HG03103 (cell line): ENCODE results near the gene ZNF224.

ENCODE experiments used
- ATAC-seq: cut with Tn5 transposase; IDR thresholded peaks from one replicate; pipeline ENCODE4 v1.9.1; 2021; ENCODE audit warnings: low read depth; ENCODE audit not compliant: unreplicated experiment

Gene ZNF224

GRCh38 chr19:44093931-44094765, at the start of gene ZNF224:
Gene ZNF224, plus strand, starts transcription at chr19:44094361. Its CDS starts 3,513 bp downstream, at chr19:44097874.
- peak; percentile 81 for ATAC-seq

GRCh38 chr19:44050740-44051649, 43.2 kb upstream of the ZNF224 start:
- no peak for ATAC-seq

GRCh38 chr19:44051650-44052402, 42.3 kb upstream of the ZNF224 start, which contains the start of gene ZNF223:
Gene ZNF223, plus strand, starts transcription at chr19:44052036. Its CDS starts 3,141 bp downstream, at chr19:44055177.
- ATAC-seq, result no peak

GRCh38 chr19:44055870-44056269, 38.3 kb upstream of the ZNF224 start:
- no peak for ATAC-seq

GRCh38 chr19:44059229-44059628, 34.9 kb upstream of the ZNF224 start:
- ATAC-seq, result no peak

GRCh38 chr19:44061038-44061437, 33.1 kb upstream of the ZNF224 start:
- no peak for ATAC-seq

- ATAC-seq, result no peak
These were observed 27.9 kb upstream of the ZNF224 start for GRCh38 chr19:44066305-44066704.

- ATAC-seq, result no peak
These were observed 24.7 kb upstream of the ZNF224 start for GRCh38 chr19:44069415-44069814.

GRCh38 chr19:44071824-44072542, 22.2 kb upstream of the ZNF224 start, which contains the start of gene ZNF284:
Gene ZNF284, plus strand, starts transcription at chr19:44072159. Its CDS starts 4,231 bp downstream, at chr19:44076390.
- peak; percentile 93 for ATAC-seq

GRCh38 chr19:44072543-44073401, 21.4 kb upstream of the ZNF224 start:
- ATAC-seq, result no peak

GRCh38 chr19:44076325-44076724, 17.8 kb upstream of the ZNF224 start:
- ATAC-seq, result no peak

- no peak for ATAC-seq
These were observed 2.1 kb upstream of the ZNF224 start for GRCh38 chr19:44092108-44092507.

- no peak for ATAC-seq
These were observed 13.6 kb downstream of the ZNF224 start for GRCh38 chr19:44107751-44108150.

GRCh38 chr19:44109458-44109857, 15.3 kb downstream of the ZNF224 start:
- no peak for ATAC-seq

- no peak for ATAC-seq
These were observed 17.8 kb downstream of the ZNF224 start for GRCh38 chr19:44111910-44112463.

GRCh38 chr19:44112802-44113137, 18.6 kb downstream of the ZNF224 start:
- no peak for ATAC-seq

GRCh38 chr19:44113138-44113783, 19.1 kb downstream of the ZNF224 start, which contains the start of gene ZNF225:
Gene ZNF225, plus strand, starts transcription at chr19:44113399. Its CDS starts 2,429 bp downstream, at chr19:44115828.
- ATAC-seq, result peak; percentile 82

GRCh38 chr19:44113784-44114390, 19.7 kb downstream of the ZNF224 start:
- peak; percentile 13 for ATAC-seq
